HUES6 (cell line): ENCODE measurements around the gene BMAL1.

Source experiments
- H3K27ac ChIP-seq: 2 replicates; pipeline ENCODE4 v1.7.0; 2013; ENCODE audit warnings: low read depth, mild to moderate bottlenecking, low read length, inconsistent platforms
- H3K27me3 ChIP-seq: 2 replicates; pipeline ENCODE4 v1.6.1; 2013; ENCODE audit warnings: low read length; ENCODE audit not compliant: control insufficient read depth, insufficient read depth
- H3K36me3 ChIP-seq: 2 replicates; pipeline ENCODE4 v1.6.1; 2013; ENCODE audit warnings: low read length; ENCODE audit not compliant: control insufficient read depth, insufficient read depth
- H3K4me1 ChIP-seq: 2 replicates; pipeline ENCODE4 v1.6.1; 2013; ENCODE audit warnings: low read length; ENCODE audit not compliant: control insufficient read depth, insufficient read depth
- H3K4me3 ChIP-seq: 2 replicates; pipeline ENCODE4 v1.5.1; 2013; ENCODE audit warnings: low read depth, low read length
- H3K9ac ChIP-seq: one replicate; pipeline ENCODE4 v1.6.1; 2013; ENCODE audit warnings: mild to moderate bottlenecking, low read length
- H3K9me3 ChIP-seq: 2 replicates; pipeline ENCODE4 v1.6.1; 2013; ENCODE audit warnings: low read depth, low read length; ENCODE audit not compliant: control insufficient read depth, insufficient read depth

Gene BMAL1

GRCh38 chr11:13347901-13348300, 70.3 kb downstream of the BMAL1 start:
- no peaks in the 10 kb centered on the region for H3K36me3 ChIP-seq

DNA sequence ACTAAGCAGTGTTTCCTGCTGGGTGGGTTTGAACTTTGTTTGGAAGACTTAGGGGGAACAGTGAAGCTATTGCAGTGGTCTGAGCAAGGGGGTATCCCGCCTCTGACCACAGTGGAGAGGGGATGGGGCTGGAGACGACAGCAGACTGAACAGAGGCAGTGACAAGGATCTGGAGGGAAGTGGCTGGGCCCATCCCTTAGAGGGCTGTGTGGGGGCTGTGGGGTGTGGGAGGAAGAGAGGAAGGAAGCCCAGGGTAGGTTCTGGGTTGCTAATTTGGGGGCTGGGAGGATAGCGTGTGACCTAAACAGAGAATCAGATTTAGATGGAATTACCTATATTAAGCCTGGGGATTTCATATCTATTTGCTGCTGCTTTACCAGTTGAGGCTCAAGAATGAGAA, 70.7 kb downstream of the BMAL1 start:
- no peak overlapping the region for H3K9ac ChIP-seq
- no peaks in the 10 kb centered on the region for H3K27me3 ChIP-seq
- H3K4me3 ChIP-seq, result no peak overlapping the region
- no peaks in the 10 kb centered on the region for H3K36me3 ChIP-seq
- no peak overlapping the region for H3K27ac ChIP-seq
- H3K4me1 ChIP-seq, result peaks cover 7% of the 10 kb centered on the region; the same call in 1 of the 2 replicates
- no peaks in the 10 kb centered on the region for H3K9me3 ChIP-seq

More at GRCh38 chr11:13347901-13348300, 70.3 kb downstream of the BMAL1 start:
- Histone ChIP-seq H3K4me3 (no peak overlapping the region), H3K27ac (no peak overlapping the region), H3K9ac (no peak overlapping the region), H3K4me1 (peaks cover 7% of the 10 kb centered on the region; the same call in 1 of the 2 replicates), H3K9me3 (peaks cover 2% of the 10 kb centered on the region; the same call in 1 of the 2 replicates), H3K27me3 (no peaks in the 10 kb centered on the region)

DNA sequence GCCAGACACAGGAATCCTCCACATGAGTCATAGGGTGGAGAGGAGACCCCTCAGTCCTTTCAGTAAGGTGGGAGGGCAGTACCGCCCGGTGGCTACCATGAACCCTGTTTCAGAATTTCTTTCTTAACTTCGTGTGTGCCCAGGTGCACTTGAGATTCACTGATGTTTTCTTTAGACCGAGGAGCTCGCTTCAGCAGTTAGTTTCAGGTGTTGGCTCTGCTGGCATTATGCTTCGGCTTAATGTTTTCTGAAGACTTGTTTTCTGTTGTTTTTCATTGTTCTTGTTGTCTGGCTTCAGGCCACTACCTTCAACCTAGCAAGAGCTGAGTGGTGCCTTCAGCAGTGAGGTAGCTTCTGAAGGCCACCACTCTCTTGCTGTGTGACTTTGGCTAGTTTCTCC, 71.5 kb downstream of the BMAL1 start:
- peaks cover 4% of the 10 kb centered on the region; the same call in 1 of the 2 replicates for H3K4me1 ChIP-seq
- no peak overlapping the region for H3K4me3 ChIP-seq
- no peaks in the 10 kb centered on the region for H3K36me3 ChIP-seq
- no peaks in the 10 kb centered on the region for H3K27me3 ChIP-seq
- no peaks in the 10 kb centered on the region for H3K9me3 ChIP-seq
- no peak overlapping the region for H3K9ac ChIP-seq
- no peak overlapping the region for H3K27ac ChIP-seq

GRCh38 chr11:13349581-13349980, 72.0 kb downstream of the BMAL1 start:
- H3K4me1 ChIP-seq, result peaks cover 4% of the 10 kb centered on the region; the same call in 1 of the 2 replicates
- no peak overlapping the region for H3K4me3 ChIP-seq
- no peaks in the 10 kb centered on the region for H3K9me3 ChIP-seq
- H3K27ac ChIP-seq, result no peak overlapping the region
- no peak overlapping the region for H3K9ac ChIP-seq
- H3K27me3 ChIP-seq, result no peaks in the 10 kb centered on the region
- H3K36me3 ChIP-seq, result no peaks in the 10 kb centered on the region

DNA sequence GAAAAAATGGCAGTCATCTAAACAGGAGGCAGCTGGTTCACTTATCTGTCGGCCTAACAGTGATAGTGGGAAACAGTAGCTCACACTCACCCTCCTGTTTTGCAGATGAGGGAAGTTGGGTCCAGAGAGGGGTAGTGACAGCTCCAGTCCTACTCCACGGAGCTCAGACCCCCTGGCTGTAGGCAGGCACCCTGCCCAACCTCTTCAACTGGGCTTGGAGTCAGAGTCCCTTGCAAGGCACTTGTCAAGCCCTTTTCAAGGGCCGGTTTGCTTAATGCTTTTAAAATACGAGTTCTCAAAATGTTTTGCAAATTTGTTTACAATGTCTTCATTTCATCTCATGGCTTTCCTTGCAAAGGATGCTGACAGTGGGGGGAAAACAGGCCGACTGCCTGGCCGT, 75.1 kb downstream of the BMAL1 start:
- no peak overlapping the region for H3K4me3 ChIP-seq
- H3K36me3 ChIP-seq, result no peaks in the 10 kb centered on the region
- H3K27ac ChIP-seq, result no peak overlapping the region
- H3K27me3 ChIP-seq, result no peaks in the 10 kb centered on the region
- H3K9me3 ChIP-seq, result no peaks in the 10 kb centered on the region
- peaks cover 4% of the 10 kb centered on the region; the same call in 1 of the 2 replicates for H3K4me1 ChIP-seq
- no peak overlapping the region for H3K9ac ChIP-seq

GRCh38 chr11:13354335-13354734, 76.7 kb downstream of the BMAL1 start:
- Histone ChIP-seq H3K4me3 (no peak overlapping the region), H3K9me3 (no peaks in the 10 kb centered on the region), H3K36me3 (no peaks in the 10 kb centered on the region), H3K9ac (no peak overlapping the region), H3K4me1 (no peaks in the 10 kb centered on the region), H3K27me3 (no peaks in the 10 kb centered on the region), H3K27ac (no peak overlapping the region)

GRCh38 chr11:13355191-13355590, 77.6 kb downstream of the BMAL1 start:
- no peaks in the 10 kb centered on the region for H3K27me3 ChIP-seq
- H3K9ac ChIP-seq, result no peak overlapping the region
- H3K27ac ChIP-seq, result no peak overlapping the region
- H3K4me3 ChIP-seq, result no peak overlapping the region
- H3K36me3 ChIP-seq, result no peaks in the 10 kb centered on the region
- H3K9me3 ChIP-seq, result no peaks in the 10 kb centered on the region
- H3K4me1 ChIP-seq, result no peaks in the 10 kb centered on the region

DNA sequence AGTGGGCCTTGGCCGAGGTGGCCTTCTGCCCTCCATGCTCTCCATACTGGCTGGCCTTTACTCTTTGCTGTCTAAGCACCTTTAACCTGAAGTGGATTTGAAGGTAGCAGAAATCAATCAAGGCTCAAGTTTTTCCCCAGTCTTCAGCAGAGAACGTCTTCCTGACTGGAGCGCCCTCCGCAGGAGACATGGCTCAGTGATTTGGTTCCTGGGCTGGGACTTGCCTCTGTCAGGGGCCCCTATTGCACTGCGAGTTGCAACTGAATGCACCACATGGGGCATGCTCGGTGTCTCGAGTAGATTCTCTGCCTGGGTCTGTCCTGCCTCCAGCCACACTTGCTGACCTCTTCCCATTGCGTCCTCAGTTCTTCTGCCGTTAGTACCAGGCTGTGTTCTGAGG, 79.6 kb downstream of the BMAL1 start:
- Histone ChIP-seq H3K9me3 (no peaks in the 10 kb centered on the region), H3K4me3 (no peak overlapping the region), H3K36me3 (no peaks in the 10 kb centered on the region), H3K27ac (no peak overlapping the region), H3K9ac (no peak overlapping the region), H3K27me3 (peaks cover 7% of the 10 kb centered on the region; the same call in 1 of the 2 replicates), H3K4me1 (no peaks in the 10 kb centered on the region)

GRCh38 chr11:13358596-13359270, 81.1 kb downstream of the BMAL1 start:
- Histone ChIP-seq H3K36me3 (no peaks in the 10 kb centered on the region), H3K9ac (no peak overlapping the region), H3K4me3 (no peak overlapping the region), H3K9me3 (no peaks in the 10 kb centered on the region), H3K27me3 (peaks cover 16% of the 10 kb centered on the region; the same call in 1 of the 2 replicates), H3K27ac (no peak overlapping the region), H3K4me1 (peaks cover 2% of the 10 kb centered on the region; the same call in 1 of the 2 replicates)

DNA sequence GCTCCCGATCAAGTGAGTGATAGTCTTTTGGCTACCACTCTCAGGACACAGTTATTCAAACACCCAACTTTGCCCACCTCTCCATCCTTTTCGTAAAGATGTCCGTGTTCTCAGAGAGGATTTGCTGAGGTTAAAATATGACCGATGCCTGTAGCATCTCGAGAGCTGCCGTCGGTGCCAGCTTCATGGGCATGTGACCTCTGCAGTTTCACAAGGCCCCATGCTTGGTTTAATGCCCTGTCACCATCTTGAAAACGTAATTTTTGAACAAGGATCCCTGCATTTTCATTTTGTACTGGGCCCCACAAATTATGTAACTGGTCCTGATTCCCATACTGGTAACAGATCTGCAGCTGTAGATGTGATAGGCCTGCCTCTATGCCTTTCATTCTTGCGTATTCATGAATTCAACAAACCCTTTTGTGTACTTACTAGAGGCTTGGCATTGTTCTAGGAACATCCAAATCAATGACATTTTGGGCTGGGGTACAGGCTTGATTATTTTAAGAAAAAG, 85.1 kb downstream of the BMAL1 start:
- Histone ChIP-seq H3K9me3 (no peaks in the 10 kb centered on the region), H3K4me3 (no peak overlapping the region), H3K27me3 (peaks cover 21% of the 10 kb centered on the region; the same call in 1 of the 2 replicates), H3K36me3 (no peaks in the 10 kb centered on the region), H3K4me1 (peaks cover 15% of the 10 kb centered on the region; the same call in 1 of the 2 replicates), H3K9ac (no peak overlapping the region), H3K27ac (no peak overlapping the region)

DNA sequence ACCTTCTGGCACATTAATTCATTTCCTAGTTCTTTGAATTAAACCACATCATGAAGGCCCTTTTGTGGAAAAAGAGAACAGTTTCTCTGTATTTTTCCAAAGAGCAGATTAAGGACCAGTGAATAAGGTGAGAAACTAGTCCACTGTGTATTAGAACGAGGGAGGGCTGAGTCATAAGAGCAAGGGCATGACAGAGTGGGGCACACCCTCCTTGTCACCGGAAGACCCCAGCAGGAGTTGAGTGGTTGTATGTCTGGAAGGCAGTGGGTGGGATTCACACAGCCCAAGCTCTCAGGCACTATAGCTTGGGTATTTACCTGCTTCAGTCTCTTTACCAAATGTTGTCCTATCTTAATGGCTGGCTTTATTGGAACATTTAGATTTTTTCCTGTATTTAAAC, 86.8 kb downstream of the BMAL1 start:
- no peak overlapping the region for H3K27ac ChIP-seq

More for the DNA sequence above, 86.8 kb downstream of the BMAL1 start:
- Histone ChIP-seq H3K27me3 (peaks cover 21% of the 10 kb centered on the region; the same call in 1 of the 2 replicates), H3K4me3 (no peak overlapping the region), H3K9ac (no peak overlapping the region), H3K36me3 (no peaks in the 10 kb centered on the region), H3K4me1 (peaks cover 15% of the 10 kb centered on the region; the same call in 1 of the 2 replicates), H3K9me3 (no peaks in the 10 kb centered on the region)
